SK-N-SH treated with all-trans-retinoic acid at 6 μM for 48 hours (cell line): ENCODE results near the gene IGDCC3.

Experiments
- ATAC-seq: fragments of 200-7000 bp; cut with Tn5 transposase; 3 replicates; pipeline ENCODE4 v1.9.1; 2020; ENCODE audit warnings: mild to moderate bottlenecking, moderate library complexity
- ARNTL ChIP-seq: fragments of 450-650 bp; formaldehyde crosslinking; IDR thresholded peaks from 2 replicates; pipeline ENCODE4 v1.5.0; 2020; ENCODE audit warnings: low read depth, mild to moderate bottlenecking, moderate library complexity, borderline replicate concordance
- BACH2 ChIP-seq: fragments of 250-450 bp; sonication (Bioruptor Pico); IDR thresholded peaks from 2 replicates; pipeline ENCODE4 v1.9.0; 2021; ENCODE audit warnings: mild to moderate bottlenecking, borderline replicate concordance
- CSDC2 ChIP-seq: fragments of 250-450 bp; sonication (Bioruptor Pico); IDR thresholded peaks from 2 replicates; pipeline ENCODE4 v1.5.0; 2020; ENCODE audit warnings: mild to moderate bottlenecking, moderate library complexity
- ESRRG ChIP-seq: fragments of 250-450 bp; sonication (Bioruptor Pico); IDR thresholded peaks from 2 replicates; pipeline ENCODE4 v1.6.1; 2021; ENCODE audit warnings: mild to moderate bottlenecking
- GLIS3 ChIP-seq: fragments of 250-450 bp; sonication (Bioruptor Pico); IDR thresholded peaks from 2 replicates; pipeline ENCODE4 v1.5.0; 2020; ENCODE audit warnings: mild to moderate bottlenecking, moderate library complexity
- ISL1 ChIP-seq: fragments of 250-450 bp; sonication (Bioruptor Pico); IDR thresholded peaks from 2 replicates; pipeline ENCODE4 v2.1.2; 2022; ENCODE audit warnings: mild to moderate bottlenecking, moderate library complexity
- OSR1 ChIP-seq: fragments of 250-450 bp; sonication (Bioruptor Pico); IDR thresholded peaks from 2 replicates; pipeline ENCODE4 v1.8.0; 2022; ENCODE audit warnings: moderate library complexity, mild to moderate bottlenecking, inconsistent platforms
- PATZ1 ChIP-seq: fragments of 250-450 bp; sonication (Bioruptor Pico); IDR thresholded peaks from 2 replicates; pipeline ENCODE4 v1.8.0; 2020; ENCODE audit warnings: mild to moderate bottlenecking, moderate library complexity, borderline replicate concordance
- PPARA ChIP-seq: fragments of 250-450 bp; sonication (Bioruptor Pico); IDR thresholded peaks from 2 replicates; pipeline ENCODE4 v1.5.0; 2020; ENCODE audit warnings: mild to moderate bottlenecking, borderline replicate concordance
- SNAI2 ChIP-seq: fragments of 250-450 bp; sonication (Bioruptor Pico); IDR thresholded peaks from 2 replicates; pipeline ENCODE4 v1.5.0; 2020; ENCODE audit warnings: mild to moderate bottlenecking, moderate library complexity
- TCF4 ChIP-seq: fragments of 250-450 bp; sonication (Bioruptor Pico); IDR thresholded peaks from 2 replicates; pipeline ENCODE4 v1.8.0; 2021; ENCODE audit warnings: mild to moderate bottlenecking, moderate library complexity, borderline replicate concordance
- TOX ChIP-seq: fragments of 250-450 bp; sonication (Bioruptor Pico); IDR thresholded peaks from 2 replicates; pipeline ENCODE4 v1.8.0; 2021; ENCODE audit warnings: mild to moderate bottlenecking, moderate library complexity, borderline replicate concordance
- ZC3H10 ChIP-seq: fragments of 250-450 bp; sonication (Bioruptor Pico); IDR thresholded peaks from 2 replicates; pipeline ENCODE4 v1.5.1; 2021; ENCODE audit warnings: mild to moderate bottlenecking, moderate library complexity
- ZFP3 ChIP-seq: fragments of 250-450 bp; sonication (Bioruptor Pico); IDR thresholded peaks from 2 replicates; pipeline ENCODE4 v1.5.0; 2020; ENCODE audit warnings: mild to moderate bottlenecking, moderate library complexity
- ZNF565 ChIP-seq: fragments of 450-650 bp; formaldehyde crosslinking; conservative IDR thresholded peaks from 2 replicates; pipeline ENCODE4 v1.5.0; 2020; ENCODE audit warnings: low read depth, mild to moderate bottlenecking, moderate library complexity
- ZNF70 ChIP-seq: fragments of 450-650 bp; formaldehyde crosslinking; IDR thresholded peaks from 2 replicates; pipeline ENCODE4 v1.5.0; 2020; ENCODE audit warnings: mild to moderate bottlenecking, moderate library complexity
- ZNF8 ChIP-seq: fragments of 450-650 bp; formaldehyde crosslinking; IDR thresholded peaks from 2 replicates; pipeline ENCODE4 v1.5.0; 2020; ENCODE audit warnings: mild to moderate bottlenecking, moderate library complexity
- TF ChIP-seq, protein P1 (sequence below): fragments of 250-450 bp; sonication (Bioruptor Pico); IDR thresholded peaks from 2 replicates; pipeline ENCODE4 v1.5.1; 2021; ENCODE audit warnings: mild to moderate bottlenecking, moderate library complexity
- TF ChIP-seq, protein P2 (sequence below): fragments of 250-450 bp; sonication (Bioruptor Pico); IDR thresholded peaks from 2 replicates; pipeline ENCODE4 v1.5.0; 2020; ENCODE audit warnings: mild to moderate bottlenecking, moderate library complexity
- TF ChIP-seq, protein P3 (sequence below): fragments of 250-450 bp; sonication (Bioruptor Pico); IDR thresholded peaks from 2 replicates; pipeline ENCODE4 v1.8.0; 2021; ENCODE audit warnings: low read depth, mild to moderate bottlenecking, moderate library complexity, borderline replicate concordance
- TF ChIP-seq, protein P4 (sequence below): fragments of 250-450 bp; sonication (Bioruptor Pico); IDR thresholded peaks from 2 replicates; pipeline ENCODE4 v1.5.1; 2020; ENCODE audit warnings: low read depth, mild to moderate bottlenecking, moderate library complexity

Gene IGDCC3

GRCh38 chr15:65333148-65333820 lies 44.5 kb downstream of the IGDCC3 start (continued):
- TF ChIP-seq TOX (no peak), OSR1 (CRISPR knock-in tag) (no peak), PATZ1 (CRISPR knock-in tag) (no peak)

DNA sequence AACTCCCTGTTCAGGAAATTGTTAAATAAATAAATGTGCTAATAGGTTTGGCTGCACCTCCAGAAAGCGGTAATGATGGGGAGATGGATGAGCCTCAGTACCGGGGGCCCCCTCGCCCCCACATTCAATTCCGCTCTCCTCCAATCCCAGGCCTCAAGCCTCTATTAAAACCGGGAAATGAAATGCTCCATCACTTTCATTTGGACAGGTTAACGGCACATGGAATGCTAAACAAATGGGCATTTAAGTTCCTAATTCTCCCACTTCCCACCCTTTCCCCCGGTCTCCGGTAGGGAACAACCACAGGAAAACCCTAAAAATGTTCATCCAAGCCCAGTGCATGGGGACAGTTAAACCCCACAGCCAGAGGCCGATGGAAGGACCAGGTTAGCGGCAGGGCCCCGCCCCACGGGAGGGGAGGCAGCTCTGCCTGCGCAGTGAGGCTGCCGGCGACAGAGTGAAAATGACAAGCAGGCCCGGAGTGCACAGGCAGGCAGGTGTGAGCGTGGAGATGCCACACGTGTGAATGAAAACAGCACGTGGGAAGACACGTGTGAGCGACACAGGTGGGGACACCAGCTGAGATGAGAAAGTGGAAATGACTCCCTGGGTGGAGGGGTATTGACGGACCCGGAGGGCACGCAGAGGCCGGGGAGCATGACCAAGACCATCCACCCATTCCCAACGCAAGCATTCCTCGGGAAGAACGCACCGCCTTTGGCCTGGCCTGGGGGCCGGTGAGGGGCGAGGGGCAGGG lies 45.2 kb downstream of the IGDCC3 start:
- no peak for ATAC-seq
- no peak for TF ChIP-seq OSR1 (CRISPR knock-in tag)
- TF ChIP-seq BACH2 (CRISPR knock-in tag), result no peak
- TF ChIP-seq PPARA (CRISPR knock-in tag), result no peak
- TF ChIP-seq ISL1 (CRISPR knock-in tag), result no peak
- no peak for TF ChIP-seq ZFP3
- no peak for TF ChIP-seq ZNF70 (CRISPR knock-in tag)
- no peak for TF ChIP-seq CSDC2 (CRISPR knock-in tag)

GRCh38 chr15:65331811-65332210 lies 46.0 kb downstream of the IGDCC3 start:
- ATAC-seq, result no peak
- TF ChIP-seq ZNF565 (no peak), ESRRG (CRISPR knock-in tag) (no peak), ZNF70 (CRISPR knock-in tag) (no peak), SNAI2 (no peak), ZNF8 (CRISPR knock-in tag) (no peak), CSDC2 (CRISPR knock-in tag) (no peak), OSR1 (CRISPR knock-in tag) (no peak), TOX (no peak), ISL1 (CRISPR knock-in tag) (no peak), PATZ1 (CRISPR knock-in tag) (no peak), ZFP3 (no peak)
- TF ChIP-seq, protein P1, sequence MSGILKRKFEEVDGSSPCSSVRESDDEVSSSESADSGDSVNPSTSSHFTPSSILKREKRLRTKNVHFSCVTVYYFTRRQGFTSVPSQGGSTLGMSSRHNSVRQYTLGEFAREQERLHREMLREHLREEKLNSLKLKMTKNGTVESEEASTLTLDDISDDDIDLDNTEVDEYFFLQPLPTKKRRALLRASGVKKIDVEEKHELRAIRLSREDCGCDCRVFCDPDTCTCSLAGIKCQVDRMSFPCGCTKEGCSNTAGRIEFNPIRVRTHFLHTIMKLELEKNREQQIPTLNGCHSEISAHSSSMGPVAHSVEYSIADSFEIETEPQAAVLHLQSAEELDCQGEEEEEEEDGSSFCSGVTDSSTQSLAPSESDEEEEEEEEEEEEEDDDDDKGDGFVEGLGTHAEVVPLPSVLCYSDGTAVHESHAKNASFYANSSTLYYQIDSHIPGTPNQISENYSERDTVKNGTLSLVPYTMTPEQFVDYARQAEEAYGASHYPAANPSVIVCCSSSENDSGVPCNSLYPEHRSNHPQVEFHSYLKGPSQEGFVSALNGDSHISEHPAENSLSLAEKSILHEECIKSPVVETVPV, result no peak
- TF ChIP-seq, protein P2, sequence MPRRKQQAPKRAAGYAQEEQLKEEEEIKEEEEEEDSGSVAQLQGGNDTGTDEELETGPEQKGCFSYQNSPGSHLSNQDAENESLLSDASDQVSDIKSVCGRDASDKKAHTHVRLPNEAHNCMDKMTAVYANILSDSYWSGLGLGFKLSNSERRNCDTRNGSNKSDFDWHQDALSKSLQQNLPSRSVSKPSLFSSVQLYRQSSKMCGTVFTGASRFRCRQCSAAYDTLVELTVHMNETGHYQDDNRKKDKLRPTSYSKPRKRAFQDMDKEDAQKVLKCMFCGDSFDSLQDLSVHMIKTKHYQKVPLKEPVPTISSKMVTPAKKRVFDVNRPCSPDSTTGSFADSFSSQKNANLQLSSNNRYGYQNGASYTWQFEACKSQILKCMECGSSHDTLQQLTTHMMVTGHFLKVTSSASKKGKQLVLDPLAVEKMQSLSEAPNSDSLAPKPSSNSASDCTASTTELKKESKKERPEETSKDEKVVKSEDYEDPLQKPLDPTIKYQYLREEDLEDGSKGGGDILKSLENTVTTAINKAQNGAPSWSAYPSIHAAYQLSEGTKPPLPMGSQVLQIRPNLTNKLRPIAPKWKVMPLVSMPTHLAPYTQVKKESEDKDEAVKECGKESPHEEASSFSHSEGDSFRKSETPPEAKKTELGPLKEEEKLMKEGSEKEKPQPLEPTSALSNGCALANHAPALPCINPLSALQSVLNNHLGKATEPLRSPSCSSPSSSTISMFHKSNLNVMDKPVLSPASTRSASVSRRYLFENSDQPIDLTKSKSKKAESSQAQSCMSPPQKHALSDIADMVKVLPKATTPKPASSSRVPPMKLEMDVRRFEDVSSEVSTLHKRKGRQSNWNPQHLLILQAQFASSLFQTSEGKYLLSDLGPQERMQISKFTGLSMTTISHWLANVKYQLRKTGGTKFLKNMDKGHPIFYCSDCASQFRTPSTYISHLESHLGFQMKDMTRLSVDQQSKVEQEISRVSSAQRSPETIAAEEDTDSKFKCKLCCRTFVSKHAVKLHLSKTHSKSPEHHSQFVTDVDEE, result no peak

GRCh38 chr15:65330934-65331645 lies 46.7 kb downstream of the IGDCC3 start:
- ATAC-seq, result no peak
- TF ChIP-seq ESRRG (CRISPR knock-in tag) (no peak), ZC3H10 (CRISPR knock-in tag) (no peak), TCF4 (CRISPR knock-in tag) (no peak), PPARA (CRISPR knock-in tag) (no peak), ZNF565 (no peak), GLIS3 (CRISPR knock-in tag) (no peak), ARNTL (CRISPR knock-in tag) (no peak), ISL1 (CRISPR knock-in tag) (no peak), PATZ1 (CRISPR knock-in tag) (no peak)
- TF ChIP-seq, protein P3, sequence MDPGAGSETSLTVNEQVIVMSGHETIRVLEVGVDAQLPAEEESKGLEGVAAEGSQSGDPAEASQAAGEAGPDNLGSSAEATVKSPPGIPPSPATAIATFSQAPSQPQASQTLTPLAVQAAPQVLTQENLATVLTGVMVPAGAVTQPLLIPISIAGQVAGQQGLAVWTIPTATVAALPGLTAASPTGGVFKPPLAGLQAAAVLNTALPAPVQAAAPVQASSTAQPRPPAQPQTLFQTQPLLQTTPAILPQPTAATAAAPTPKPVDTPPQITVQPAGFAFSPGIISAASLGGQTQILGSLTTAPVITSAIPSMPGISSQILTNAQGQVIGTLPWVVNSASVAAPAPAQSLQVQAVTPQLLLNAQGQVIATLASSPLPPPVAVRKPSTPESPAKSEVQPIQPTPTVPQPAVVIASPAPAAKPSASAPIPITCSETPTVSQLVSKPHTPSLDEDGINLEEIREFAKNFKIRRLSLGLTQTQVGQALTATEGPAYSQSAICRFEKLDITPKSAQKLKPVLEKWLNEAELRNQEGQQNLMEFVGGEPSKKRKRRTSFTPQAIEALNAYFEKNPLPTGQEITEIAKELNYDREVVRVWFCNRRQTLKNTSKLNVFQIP (CRISPR knock-in tag), result no peak
- TF ChIP-seq, protein P4, sequence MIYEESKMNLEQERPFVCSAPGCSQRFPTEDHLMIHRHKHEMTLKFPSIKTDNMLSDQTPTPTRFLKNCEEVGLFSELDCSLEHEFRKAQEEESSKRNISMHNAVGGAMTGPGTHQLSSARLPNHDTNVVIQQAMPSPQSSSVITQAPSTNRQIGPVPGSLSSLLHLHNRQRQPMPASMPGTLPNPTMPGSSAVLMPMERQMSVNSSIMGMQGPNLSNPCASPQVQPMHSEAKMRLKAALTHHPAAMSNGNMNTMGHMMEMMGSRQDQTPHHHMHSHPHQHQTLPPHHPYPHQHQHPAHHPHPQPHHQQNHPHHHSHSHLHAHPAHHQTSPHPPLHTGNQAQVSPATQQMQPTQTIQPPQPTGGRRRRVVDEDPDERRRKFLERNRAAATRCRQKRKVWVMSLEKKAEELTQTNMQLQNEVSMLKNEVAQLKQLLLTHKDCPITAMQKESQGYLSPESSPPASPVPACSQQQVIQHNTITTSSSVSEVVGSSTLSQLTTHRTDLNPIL (CRISPR knock-in tag), result no peak
